NCI-H524 treated with DMSO at 0.1 percent for 48 hours (cell line): ENCODE results near the gene MYBPC1.

Experiments used
- DNase-seq: peaks from one replicate; lab custom pipeline; 2025; lab: John Stamatoyannopoulos, UW

Gene MYBPC1

GRCh38 chr12:101599771-101600484, 5.2 kb downstream of the MYBPC1 start:
- DNase-seq, result no peak

GRCh38 chr12:101604132-101604531, 9.4 kb downstream of the MYBPC1 start:
- no peak for DNase-seq

- DNase-seq, result no peak
Observed at GRCh38 chr12:101607894-101608293, 13.1 kb downstream of the MYBPC1 start.

GRCh38 chr12:101608301-101609133, 13.7 kb downstream of the MYBPC1 start:
- DNase-seq, result no peak

- DNase-seq, result no peak
Observed at GRCh38 chr12:101609198-101609597, 14.4 kb downstream of the MYBPC1 start.

- no peak for DNase-seq
Observed at GRCh38 chr12:101612160-101612916, 17.6 kb downstream of the MYBPC1 start.

GRCh38 chr12:101616027-101616494, 21.3 kb downstream of the MYBPC1 start:
- DNase-seq, result no peak

GRCh38 chr12:101619026-101619786, 24.4 kb downstream of the MYBPC1 start:
- no peak for DNase-seq

- no peak for DNase-seq
Observed at GRCh38 chr12:101619858-101620761, 25.3 kb downstream of the MYBPC1 start.

- no peak for DNase-seq
Observed at GRCh38 chr12:101620762-101621133, 26.0 kb downstream of the MYBPC1 start.

GRCh38 chr12:101628676-101629075, 33.9 kb downstream of the MYBPC1 start:
- no peak for DNase-seq

- DNase-seq, result no peak
Observed at GRCh38 chr12:101634724-101635123, 40.0 kb downstream of the MYBPC1 start.

GRCh38 chr12:101637936-101638335, 43.2 kb downstream of the MYBPC1 start:
- no peak for DNase-seq

- DNase-seq, result no peak
Observed at GRCh38 chr12:101642115-101643067, 47.6 kb downstream of the MYBPC1 start.

GRCh38 chr12:101647711-101648110, 52.9 kb downstream of the MYBPC1 start:
- DNase-seq, result no peak

GRCh38 chr12:101648195-101648594, 53.4 kb downstream of the MYBPC1 start:
- DNase-seq, result no peak

- no peak for DNase-seq
Observed at GRCh38 chr12:101650346-101651117, 55.8 kb downstream of the MYBPC1 start.

- DNase-seq, result no peak
Observed at GRCh38 chr12:101653030-101653429, 58.3 kb downstream of the MYBPC1 start.

GRCh38 chr12:101653503-101653902, 58.7 kb downstream of the MYBPC1 start:
- no peak for DNase-seq
